Panc1 (cell line): Measurements from ENCODE around the gene ZG16. TPM values are rescaled to one million over a fixed set of nuclear protein-coding genes. Genes with fewer than 3 reads are reported as not detected.

ENCODE experiments used
- ATAC-seq: fragments of 200-7000 bp; cut with Tn5 transposase; 2 replicates; pipeline ENCODE4 v1.9.1; 2020; ENCODE audit warnings: mild to moderate bottlenecking, moderate library complexity
- Bru-seq: library from RNA; stranded (reverse); fragments of 400-500 nt; gene quantifications from one replicate; lab custom pipeline; 2021; lab: Mats Ljungman, UMichigan
- BruChase-seq, 2 experiments: library from RNA; stranded (reverse); fragments of 400-500 nt; gene quantifications; one replicate each; lab custom pipeline; 2021; lab: Mats Ljungman, UMichigan
- BruUV-seq: library from RNA; stranded (reverse); fragments of 400-500 nt; replicated peaks from 2 replicates; lab custom pipeline; 2021; lab: Mats Ljungman, UMichigan
- CTCF ChIA-PET: fragments of 300-600 bp; sonication (Branson Sonifier 250); formaldehyde crosslinking; loops from one replicate; lab custom pipeline; 2022; ENCODE audit warnings: antibody characterized with exemption; lab: Charles Lee
- POLR2A ChIA-PET: fragments of 300-600 bp; sonication (Branson Sonifier 250); formaldehyde crosslinking; loops from one replicate; lab custom pipeline; 2022; ENCODE audit warnings: antibody characterized with exemption; lab: Charles Lee
- DNase-seq: peaks from one replicate; pipeline ENCODE4 v3.0.0-alpha.2; 2010; ENCODE audit warnings: low read depth, low spot score
- H3K27ac ChIP-seq: 2 replicates; pipeline ENCODE4 v1.5.1; 2011; ENCODE audit warnings: mild to moderate bottlenecking, low read length, inconsistent platforms
- H3K27me3 ChIP-seq: fragments of 200-500 bp; sonication (Bioruptor generic); 2 replicates; pipeline ENCODE4 v1.6.0; 2014; ENCODE audit warnings: low read length, inconsistent platforms; ENCODE audit not compliant: control insufficient read depth, insufficient read depth
- H3K36me3 ChIP-seq: fragments of 200-500 bp; sonication (Bioruptor generic); 2 replicates; pipeline ENCODE4 v1.5.1; 2014; ENCODE audit warnings: inconsistent platforms, mild to moderate bottlenecking, low read length, moderate library complexity; ENCODE audit not compliant: control insufficient read depth, insufficient read depth
- H3K4me1 ChIP-seq: 2 replicates; pipeline ENCODE4 v1.5.1; 2011; ENCODE audit warnings: inconsistent platforms, mild to moderate bottlenecking, low read length, moderate library complexity; ENCODE audit not compliant: control insufficient read depth, insufficient read depth
- H3K4me3 ChIP-seq, 2 experiments: 2 replicates each; pipeline ENCODE4 v1.5.1; 2011 to 2012; ENCODE audit warnings: low read depth in 2 of 2, low read length in 2 of 2, mild to moderate bottlenecking in 2 of 2, inconsistent platforms in 1 of 2, moderate library complexity in 1 of 2
- H3K9me3 ChIP-seq: fragments of 200-500 bp; sonication (Bioruptor generic); 2 replicates; pipeline ENCODE4 v1.5.1; 2014; ENCODE audit warnings: low read depth, mild to moderate bottlenecking, inconsistent platforms, low read length, moderate library complexity; ENCODE audit not compliant: control insufficient read depth, insufficient read depth
- CTCF ChIP-seq: fragments of 450-650 bp; IDR thresholded peaks from 2 replicates; pipeline ENCODE4 v1.5.1; 2017; ENCODE audit warnings: mild to moderate bottlenecking
- POLR2AphosphoS5 ChIP-seq: IDR thresholded peaks from 2 replicates; pipeline ENCODE4 v1.6.1; 2012; ENCODE audit warnings: mild to moderate bottlenecking, low read depth, low read length, moderate library complexity
- SIN3A ChIP-seq: IDR thresholded peaks from 2 replicates; pipeline ENCODE4 v1.6.1; 2012; ENCODE audit warnings: low read depth, mild to moderate bottlenecking, low read length, moderate library complexity, borderline replicate concordance; ENCODE audit not compliant: insufficient read depth
- TCF7L2 ChIP-seq: IDR thresholded peaks from 2 replicates; pipeline ENCODE4 v1.6.1; 2011; ENCODE audit warnings: mild to moderate bottlenecking, low read depth, low read length, inconsistent platforms
- in situ Hi-C: cut with HindIII; loops from 2 replicates; pipeline ENCODE4 v1.10.0; 2016; ENCODE audit warnings: low sequenced_read_pairs, low pct_unique_long_range_greater_than_20kb
- intact Hi-C: fragments of 100-400 bp; cut with micrococcal nuclease; formaldehyde crosslinking; loops from one replicate; pipeline ENCODE4 v1.10.0; 2022; ENCODE audit not compliant: unreplicated experiment
- long read RNA-seq: library from polyadenylated mRNA; unstranded; transcript quantifications from one replicate; pipeline ENCODE4 v2.0.0, GENCODE V29; 2021; ENCODE audit not compliant: unreplicated experiment
- polyA plus RNA-seq: library from polyadenylated mRNA; unstranded; fragments of >200 nt; gene quantifications from one replicate; pipeline ENCODE4 v1.2.1, GENCODE V29; 2012; ENCODE audit warnings: missing spikeins; ENCODE audit not compliant: insufficient read length
- total RNA-seq: library from RNA; stranded (reverse); gene quantifications from one replicate; pipeline ENCODE4 v1.2.1, GENCODE V29; 2021; ENCODE audit not compliant: unreplicated experiment
- TF ChIP-seq, protein P1 (sequence below), 2 experiments: IDR thresholded peaks; 2 replicates each; pipeline ENCODE4 v1.6.1; 2011 to 2012; ENCODE audit warnings: low read depth in 2 of 2, control low read depth in 1 of 2, low read length in 1 of 2, mild to moderate bottlenecking in 1 of 2, moderate library complexity in 1 of 2; ENCODE audit not compliant: insufficient read depth in 1 of 2

Gene ZG16
- total RNA-seq (not detected), Bru-seq, nascent RNA (not detected), BruChase-seq, experiment 1, labeled RNA remaining after a 2-hour chase (not detected), BruChase-seq, experiment 2, labeled RNA remaining after a 6-hour chase (not detected)
- polyA plus RNA-seq: not detected
- long read RNA-seq: 0 reads

- ChIA-PET CTCF (no interaction called here), POLR2A (no interaction called here)
- Histone ChIP-seq H3K36me3 (no peaks in the 10 kb centered on the region), H3K4me3 (no peak within 1 kb of the TSS), H3K27me3 (no peaks in the 10 kb centered on the region), H3K9me3 (no peaks in the 10 kb centered on the region), H3K4me1 (no peaks in the 10 kb centered on the region), H3K27ac (no peak within 1 kb of the TSS)
- intact Hi-C loops (no loop called here), in situ Hi-C loops (no loop called here)
- TF ChIP-seq TCF7L2 (no peak), CTCF (no peak), POLR2AphosphoS5 (no peak), SIN3A (no peak)
- TF ChIP-seq, protein P1, sequence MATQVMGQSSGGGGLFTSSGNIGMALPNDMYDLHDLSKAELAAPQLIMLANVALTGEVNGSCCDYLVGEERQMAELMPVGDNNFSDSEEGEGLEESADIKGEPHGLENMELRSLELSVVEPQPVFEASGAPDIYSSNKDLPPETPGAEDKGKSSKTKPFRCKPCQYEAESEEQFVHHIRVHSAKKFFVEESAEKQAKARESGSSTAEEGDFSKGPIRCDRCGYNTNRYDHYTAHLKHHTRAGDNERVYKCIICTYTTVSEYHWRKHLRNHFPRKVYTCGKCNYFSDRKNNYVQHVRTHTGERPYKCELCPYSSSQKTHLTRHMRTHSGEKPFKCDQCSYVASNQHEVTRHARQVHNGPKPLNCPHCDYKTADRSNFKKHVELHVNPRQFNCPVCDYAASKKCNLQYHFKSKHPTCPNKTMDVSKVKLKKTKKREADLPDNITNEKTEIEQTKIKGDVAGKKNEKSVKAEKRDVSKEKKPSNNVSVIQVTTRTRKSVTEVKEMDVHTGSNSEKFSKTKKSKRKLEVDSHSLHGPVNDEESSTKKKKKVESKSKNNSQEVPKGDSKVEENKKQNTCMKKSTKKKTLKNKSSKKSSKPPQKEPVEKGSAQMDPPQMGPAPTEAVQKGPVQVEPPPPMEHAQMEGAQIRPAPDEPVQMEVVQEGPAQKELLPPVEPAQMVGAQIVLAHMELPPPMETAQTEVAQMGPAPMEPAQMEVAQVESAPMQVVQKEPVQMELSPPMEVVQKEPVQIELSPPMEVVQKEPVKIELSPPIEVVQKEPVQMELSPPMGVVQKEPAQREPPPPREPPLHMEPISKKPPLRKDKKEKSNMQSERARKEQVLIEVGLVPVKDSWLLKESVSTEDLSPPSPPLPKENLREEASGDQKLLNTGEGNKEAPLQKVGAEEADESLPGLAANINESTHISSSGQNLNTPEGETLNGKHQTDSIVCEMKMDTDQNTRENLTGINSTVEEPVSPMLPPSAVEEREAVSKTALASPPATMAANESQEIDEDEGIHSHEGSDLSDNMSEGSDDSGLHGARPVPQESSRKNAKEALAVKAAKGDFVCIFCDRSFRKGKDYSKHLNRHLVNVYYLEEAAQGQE (IDR thresholded peaks at IDR 0.05; ENCODE audit: insufficient read depth in 1 of 2, low read depth in 2 of 2, low read length in 1 of 2): no peak
- no TSS peak for BruUV-seq
- no peak for ATAC-seq
- no peak for DNase-seq
Observed at GRCh38 chr16:29777576-29778350, at the start of gene ZG16. TSS of gene ZG16 (plus strand) at chr16:29778256. CDS start at chr16:29779267, 1,011 bp downstream.

DNA sequence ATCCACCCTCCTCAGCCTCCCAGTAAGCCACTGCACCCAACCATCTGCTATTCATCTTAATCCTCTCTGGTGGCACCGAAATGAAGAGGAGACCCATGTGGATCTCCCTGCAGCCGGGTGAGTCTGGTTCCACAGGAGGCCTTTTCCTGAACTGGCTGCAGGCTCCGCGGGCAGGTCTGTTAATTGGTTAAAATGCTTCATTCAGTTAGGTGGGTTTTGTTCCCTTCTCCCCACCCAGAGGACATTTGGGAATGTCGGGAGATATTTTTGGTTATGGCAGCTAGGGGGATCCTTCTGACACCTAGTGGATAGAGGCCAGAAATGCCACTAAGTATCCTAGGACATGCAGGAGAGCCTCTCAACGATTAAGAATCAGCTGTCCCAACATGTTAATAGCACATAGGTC, 48.9 kb upstream of the ZG16 start:
- POLR2A ChIA-PET: interaction anchor here (0.6 kb wide), 2 partner anchors 61 to 179 kb away, joined by 6 to 7 read pairs; no protein-coding TSS in a partner anchor
- CTCF ChIA-PET: interaction anchor here (0.6 to 1.1 kb wide), 3 partner anchors 29 to 310 kb away, joined by 3 to 4 read pairs (median 3); no protein-coding TSS in a partner anchor
- TF ChIP-seq CTCF (peak; percentile 85), POLR2AphosphoS5 (no peak), TCF7L2 (no peak)
- TF ChIP-seq, protein P1 (IDR thresholded peaks at IDR 0.05; ENCODE audit: insufficient read depth in 1 of 2, low read depth in 2 of 2, low read length in 1 of 2): no peak
- no peaks in the 10 kb centered on the region for H3K9me3 ChIP-seq
- ATAC-seq (peak; percentile 91), DNase-seq (peak; percentile 41)
- no peak overlapping the region for H3K27ac ChIP-seq
- H3K4me3 ChIP-seq: peak overlapping the region in 1 of 2 experiments; percentile 24; a peak in 1 of 4 replicates
- H3K36me3 ChIP-seq: no peaks in the 10 kb centered on the region
- BruUV-seq: no TSS peak
- in situ Hi-C loops: no loop called here
- no peaks in the 10 kb centered on the region for H3K27me3 ChIP-seq
- H3K4me1 ChIP-seq: no peaks in the 10 kb centered on the region
- intact Hi-C loops: no loop called here
